Lower leg skin (tissue), 3 donors: Measurements from ENCODE around the gene MAPKAPK2.

Experiments used
- CTCF ChIP-seq, 3 donors: fragments of 450-650 bp; IDR thresholded peaks; one replicate each; pipeline ENCODE4 v1.5.1; 2016; ENCODE audit warnings: antibody characterized with exemption in 3 of 3, mild to moderate bottlenecking in 3 of 3, moderate library complexity in 2 of 3
- POLR2A ChIP-seq, 2 donors: fragments of 450-650 bp; IDR thresholded peaks; one replicate each; pipeline ENCODE4 v1.6.1; 2016 to 2017; ENCODE audit warnings: antibody characterized with exemption in 2 of 2, mild to moderate bottlenecking in 1 of 2, moderate library complexity in 1 of 2

GRCh38 chr1:206668351-206668750, 16.4 kb upstream of the MAPKAPK2 start:
- TF ChIP-seq POLR2A (IDR thresholded peaks at IDR 0.05): no peak
- no peak for TF ChIP-seq CTCF (IDR thresholded peaks at IDR 0.05)
